H9 (cell line): ENCODE measurements around the gene OGFOD2. TPM values are rescaled to one million over a fixed set of nuclear protein-coding genes. Genes with fewer than 3 reads are reported as not detected.
A peak's percentile ranks its signal among the peaks of the same experiment; 100 is the strongest.

Experiments
- DNase-seq: peaks from one replicate; pipeline ENCODE4 v3.0.0-alpha.2; 2017
- H2AFZ ChIP-seq: one replicate; pipeline ENCODE4 v1.6.1; 2013; ENCODE audit warnings: mild to moderate bottlenecking, low read length, control low read depth, moderate library complexity
- H2AK5ac ChIP-seq: 2 replicates; pipeline ENCODE4 v1.6.1; 2013; ENCODE audit warnings: low read length, control low read depth, mixed read lengths; ENCODE audit not compliant: insufficient read length
- H2BK120ac ChIP-seq: one replicate; pipeline ENCODE4 v1.6.1; 2013; ENCODE audit warnings: low read depth, mild to moderate bottlenecking, low read length, control low read depth, inconsistent platforms; ENCODE audit not compliant: poor library complexity, severe bottlenecking
- H2BK12ac ChIP-seq: 2 replicates; pipeline ENCODE4 v1.6.1; 2013; ENCODE audit warnings: low read length, control low read depth, mixed read lengths, low read depth; ENCODE audit not compliant: insufficient read length
- H2BK15ac ChIP-seq: 2 replicates; pipeline ENCODE4 v1.6.1; 2013; ENCODE audit warnings: low read depth, low read length, control low read depth
- H2BK20ac ChIP-seq: one replicate; pipeline ENCODE4 v1.6.1; 2013; ENCODE audit warnings: low read depth, mild to moderate bottlenecking, low read length, control low read depth, inconsistent platforms; ENCODE audit not compliant: poor library complexity, severe bottlenecking
- H2BK5ac ChIP-seq: 2 replicates; pipeline ENCODE4 v1.6.1; 2013; ENCODE audit warnings: low read length, control low read depth, mixed read lengths; ENCODE audit not compliant: insufficient read length
- H3K14ac ChIP-seq: 2 replicates; pipeline ENCODE4 v1.6.1; 2013; ENCODE audit warnings: low read length, control low read depth; ENCODE audit not compliant: insufficient read depth
- H3K18ac ChIP-seq: 2 replicates; pipeline ENCODE4 v1.6.1; 2013; ENCODE audit warnings: low read depth, mild to moderate bottlenecking, mixed read lengths, low read length, control low read depth; ENCODE audit not compliant: insufficient read length
- H3K23ac ChIP-seq: 2 replicates; pipeline ENCODE4 v1.6.1; 2013; ENCODE audit warnings: low read length, control low read depth, mixed read lengths, low read depth; ENCODE audit not compliant: insufficient read length
- H3K23me2 ChIP-seq: 2 replicates; pipeline ENCODE4 v1.6.1; 2013; ENCODE audit warnings: low read depth, mild to moderate bottlenecking, mixed read lengths, low read length, control low read depth; ENCODE audit not compliant: insufficient read length, poor library complexity, severe bottlenecking
- H3K27ac ChIP-seq: 2 replicates; pipeline ENCODE4 v1.5.1; 2013; ENCODE audit warnings: low read length, control low read depth, mixed read lengths, low read depth; ENCODE audit not compliant: insufficient read length
- H3K27me3 ChIP-seq: 2 replicates; pipeline ENCODE4 v1.6.1; 2013; ENCODE audit warnings: low read length, control low read depth, inconsistent platforms; ENCODE audit not compliant: insufficient read depth
- H3K4ac ChIP-seq: 2 replicates; pipeline ENCODE4 v1.6.1; 2013; ENCODE audit warnings: low read depth, mild to moderate bottlenecking, control low read depth, inconsistent platforms, low read length, moderate library complexity
- H3K4me1 ChIP-seq: 2 replicates; pipeline ENCODE4 v1.6.1; 2013; ENCODE audit warnings: low read length, control low read depth, inconsistent platforms; ENCODE audit not compliant: insufficient read depth
- H3K4me2 ChIP-seq: 2 replicates; pipeline ENCODE4 v1.6.1; 2013; ENCODE audit warnings: low read length, control low read depth, mixed read lengths; ENCODE audit not compliant: insufficient read length, insufficient read depth
- H3K56ac ChIP-seq: 2 replicates; pipeline ENCODE4 v1.6.1; 2013; ENCODE audit warnings: low read depth, mild to moderate bottlenecking, mixed read lengths, low read length, control low read depth; ENCODE audit not compliant: insufficient read length
- H3K79me1 ChIP-seq: 2 replicates; pipeline ENCODE4 v1.6.1; 2013; ENCODE audit warnings: low read depth, mild to moderate bottlenecking, moderate library complexity, low read length, control low read depth, inconsistent platforms; ENCODE audit not compliant: insufficient read depth, poor library complexity, severe bottlenecking
- H3K79me2 ChIP-seq: 2 replicates; pipeline ENCODE4 v1.6.1; 2013; ENCODE audit warnings: low read length, control low read depth, inconsistent platforms; ENCODE audit not compliant: insufficient read depth
- H3K9ac ChIP-seq: 2 replicates; pipeline ENCODE4 v1.6.1; 2013; ENCODE audit warnings: low read length, control low read depth, mixed read lengths; ENCODE audit not compliant: insufficient read length; ENCODE audit errors: extremely low read depth
- H3K9me3 ChIP-seq: one replicate; pipeline ENCODE4 v1.6.1; 2013; ENCODE audit warnings: low read depth, low read length, inconsistent platforms; ENCODE audit not compliant: control insufficient read depth
- H3T11ph ChIP-seq: one replicate; pipeline ENCODE4 v1.6.1; 2013; ENCODE audit warnings: mild to moderate bottlenecking, low read length, control low read depth, inconsistent platforms
- H4K20me1 ChIP-seq: one replicate; pipeline ENCODE4 v1.6.1; 2013; ENCODE audit not compliant: control insufficient read depth, insufficient read length, insufficient read depth
- H4K5ac ChIP-seq: 2 replicates; pipeline ENCODE4 v1.6.1; 2013; ENCODE audit warnings: low read depth, mild to moderate bottlenecking, mixed read lengths, low read length, control low read depth; ENCODE audit not compliant: insufficient read length
- H4K8ac ChIP-seq: replicated peaks from 2 replicates; pipeline ENCODE4 v1.6.1; 2013; ENCODE audit warnings: low read length, control low read depth, mixed read lengths, low read depth; ENCODE audit not compliant: insufficient read length
- H4K91ac ChIP-seq: 2 replicates; pipeline ENCODE4 v1.6.1; 2013; ENCODE audit warnings: low read depth, mild to moderate bottlenecking, moderate library complexity, mixed read lengths, low read length, control low read depth; ENCODE audit not compliant: insufficient read length
- H3K27ac Mint-ChIP-seq, 3 experiments: 2 replicates in 2 of 3; 3 replicates in 1 of 3; pipeline ENCODE4 v1.8.0; 2020 to 2021; ENCODE audit warnings: mixed read lengths in 3 of 3, mild to moderate bottlenecking in 1 of 3, moderate library complexity in 1 of 3
- H3K27me3 Mint-ChIP-seq: 2 replicates; pipeline ENCODE4 v1.8.0; 2021; ENCODE audit warnings: low read depth, mild to moderate bottlenecking, moderate library complexity, mixed read lengths
- H3K36me3 Mint-ChIP-seq, 3 experiments: 2 replicates in 2 of 3; 3 replicates in 1 of 3; pipeline ENCODE4 v1.8.0; 2020 to 2021; ENCODE audit warnings: low read depth in 3 of 3, mixed read lengths in 3 of 3; ENCODE audit not compliant: insufficient read depth in 1 of 3
- H3K4me1 Mint-ChIP-seq, 2 experiments: 2 replicates each; pipeline ENCODE4 v1.8.0; 2020; ENCODE audit warnings: mixed read lengths in 2 of 2
- H3K4me3 Mint-ChIP-seq, 2 experiments: 2 replicates in 1 of 2; 3 replicates in 1 of 2; pipeline ENCODE4 v1.8.0; 2020 to 2021; ENCODE audit warnings: mild to moderate bottlenecking in 2 of 2, mixed read lengths in 2 of 2, moderate library complexity in 1 of 2
- H3K9me3 Mint-ChIP-seq, 2 experiments: 2 replicates in 1 of 2; 3 replicates in 1 of 2; pipeline ENCODE4 v1.8.0; 2020; ENCODE audit warnings: mild to moderate bottlenecking in 2 of 2, mixed read lengths in 2 of 2, moderate library complexity in 1 of 2
- CTCF ChIP-seq: fragments of 200-600 bp; sonication (generic); conservative IDR thresholded peaks from 3 replicates; pipeline ENCODE4 v1.8.0; 2021; ENCODE audit warnings: antibody characterized with exemption, mild to moderate bottlenecking
- WGBS: extraction: QIAGEN DNeasy Blood & Tissue Kit; methylation state at CpG from one replicate; pipeline ENCODE4 v1.1.7; 2013; ENCODE audit warnings: missing lambda C conversion rate, low lambda C conversion rate, mixed read lengths; ENCODE audit not compliant: insufficient read length; ENCODE audit errors: extremely low coverage; 5-methylcytosine and 5-hydroxymethylcytosine counted together
- total RNA-seq: library from RNA; stranded (reverse); gene quantifications from 2 replicates; pipeline ENCODE4 v1.2.1, GENCODE V29; 2021

OGFOD2 gene
- total RNA-seq, 1 experiment from 2014 or later: 14.7 TPM

- peaks cover 6% of the 10 kb centered on the region for H3K23me2 ChIP-seq
- no peak within 1 kb of the TSS for H3K18ac ChIP-seq
- H3K27ac Mint-ChIP-seq: no peak within 1 kb of the TSS
- peak within 1 kb of the TSS; percentile 71 for H3K4me2 ChIP-seq
- H2BK12ac ChIP-seq: no peak within 1 kb of the TSS
- no peak within 1 kb of the TSS for H3K23ac ChIP-seq
- H3K4ac ChIP-seq: no peak within 1 kb of the TSS
- no peaks in the 10 kb centered on the region for H3K4me1 ChIP-seq
- H3K14ac ChIP-seq: no peak within 1 kb of the TSS
- no peaks in the 10 kb centered on the region for H3K9me3 ChIP-seq
- no peak within 1 kb of the TSS for H2AFZ ChIP-seq
- no CpG with 5 or more reads among the region's 55 CpGs for WGBS
- no peak within 1 kb of the TSS for H2BK120ac ChIP-seq
- no peak within 1 kb of the TSS for H4K91ac ChIP-seq
- no peak within 1 kb of the TSS for H4K8ac ChIP-seq
- H3K9me3 Mint-ChIP-seq: no peaks in the 10 kb centered on the region
- no peak within 1 kb of the TSS for H4K5ac ChIP-seq
- TF ChIP-seq CTCF: no peak
- no peaks in the 10 kb centered on the region for H3K79me1 ChIP-seq
- H2BK15ac ChIP-seq: no peak within 1 kb of the TSS
- no peak within 1 kb of the TSS for H3K27ac ChIP-seq
- peak within 1 kb of the TSS; percentile 62 to 81 for H3K4me3 Mint-ChIP-seq
- no peak within 1 kb of the TSS for H3K56ac ChIP-seq
- DNase-seq: peak; percentile 99
- no peaks in the 10 kb centered on the region for H4K20me1 ChIP-seq
- H3K4me1 Mint-ChIP-seq: peaks cover 5 to 17% of the 10 kb centered on the region in 2 experiments
- no peak within 1 kb of the TSS for H2AK5ac ChIP-seq
- no peak within 1 kb of the TSS for H2BK20ac ChIP-seq
- H3K27me3 Mint-ChIP-seq: peaks cover 23% of the 10 kb centered on the region
- no peak within 1 kb of the TSS for H3T11ph ChIP-seq
- H3K9ac ChIP-seq: no peak within 1 kb of the TSS
- no peaks in the 10 kb centered on the region for H3K79me2 ChIP-seq
- H3K36me3 Mint-ChIP-seq: no peaks in the 10 kb centered on the region
- no peaks in the 10 kb centered on the region for H3K27me3 ChIP-seq
- H2BK5ac ChIP-seq: no peak within 1 kb of the TSS
Measured at GRCh38 chr12:122965851-122966742, 8.9 kb upstream of the OGFOD2 start, which contains the start of gene ABCB9. TSS of gene ABCB9 (minus strand) at chr12:122966463. CDS start at chr12:122960235, 6,228 bp downstream.
